HG03442 (cell line): Measurements from ENCODE around the gene WNT7B.

Source experiments
- ATAC-seq: cut with Tn5 transposase; IDR thresholded peaks from one replicate; pipeline ENCODE4 v1.9.1; 2021; ENCODE audit warnings: mild to moderate bottlenecking, moderate library complexity; ENCODE audit not compliant: unreplicated experiment

The WNT7B gene

GRCh38 chr22:45997077-45997776 lies 20.3 kb upstream of the WNT7B start:
- no peak for ATAC-seq

GRCh38 chr22:45996241-45997076 lies 19.5 kb upstream of the WNT7B start:
- no peak for ATAC-seq

DNA sequence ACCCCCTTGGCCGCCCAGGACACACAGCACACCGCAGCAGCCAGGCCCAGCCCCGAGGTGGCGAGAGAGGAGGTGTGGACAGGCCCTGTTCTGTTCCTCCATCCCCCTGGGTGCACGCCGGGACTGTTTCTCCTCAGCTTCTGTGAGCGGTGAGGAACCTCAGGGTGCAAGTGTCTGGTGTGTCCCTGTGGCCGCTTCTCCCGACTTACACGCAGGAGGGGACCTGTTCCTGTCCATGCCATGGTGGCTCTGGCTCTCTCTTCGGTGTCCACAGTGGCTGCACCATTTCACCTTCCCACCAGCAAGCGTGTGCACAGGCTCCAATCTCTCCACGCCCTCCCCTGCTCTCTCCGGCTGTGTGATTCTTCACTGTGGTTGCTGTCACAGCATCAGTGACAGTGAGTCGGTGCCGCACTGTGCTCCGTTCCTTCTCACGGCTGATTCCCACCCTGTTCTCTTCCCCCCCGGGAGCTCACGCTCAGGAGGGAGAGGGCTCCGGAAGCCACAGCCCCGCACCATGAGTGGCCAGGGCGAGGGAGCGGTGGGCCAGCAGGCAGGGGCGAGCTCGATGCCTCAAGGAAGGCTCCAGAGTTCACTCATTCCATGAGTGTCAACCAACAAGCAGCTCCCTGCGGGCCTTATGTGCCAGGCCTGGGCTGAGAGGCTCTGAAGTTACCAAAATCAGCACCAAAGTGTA lies 18.6 kb upstream of the WNT7B start:
- no peak for ATAC-seq

DNA sequence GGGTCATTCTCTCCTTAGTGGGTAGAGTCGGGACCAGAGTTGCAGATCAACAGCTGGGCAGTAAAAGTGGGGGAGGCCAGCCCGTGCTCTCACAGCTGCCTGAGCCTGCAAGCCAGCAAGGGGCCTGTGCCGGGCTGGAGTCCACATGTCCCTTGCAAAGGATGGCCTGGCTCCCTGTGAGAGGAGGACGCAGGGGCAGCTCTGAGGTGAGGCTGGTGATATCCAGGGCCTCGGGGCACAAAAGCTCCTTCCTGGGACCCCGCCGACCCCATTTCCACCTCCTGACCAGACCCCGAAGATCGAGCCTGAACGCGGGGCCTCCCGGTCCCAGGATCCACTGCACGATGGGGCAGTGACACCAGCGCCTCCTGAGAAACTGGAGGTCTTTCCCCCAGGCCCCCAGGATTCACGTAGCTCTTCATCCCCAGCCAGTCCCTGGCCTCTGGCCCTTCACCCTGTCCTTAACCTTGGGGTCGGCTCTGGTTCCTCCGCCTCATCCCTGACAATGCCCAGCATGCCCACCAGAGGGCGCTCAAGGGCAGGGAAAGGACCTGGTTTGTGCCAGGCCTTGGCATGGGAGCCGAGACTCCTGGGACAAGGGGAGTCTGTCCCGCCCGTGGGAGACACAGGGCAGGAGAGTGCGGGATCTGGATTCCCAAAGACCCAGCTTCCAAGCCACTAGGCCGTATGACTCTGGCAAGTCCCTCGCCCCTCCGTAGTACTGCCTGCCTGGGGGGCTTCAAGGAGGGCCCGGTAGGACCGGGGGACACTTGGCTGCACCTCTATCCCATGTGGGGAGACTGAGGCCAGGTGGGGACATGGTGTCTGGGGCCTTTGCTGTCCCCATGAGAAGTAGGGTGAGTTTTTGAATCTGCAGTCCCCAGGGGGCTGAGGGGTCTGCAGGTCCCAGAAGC lies 17.8 kb upstream of the WNT7B start:
- ATAC-seq, result no peak

- ATAC-seq, result no peak
These were observed 16.9 kb upstream of the WNT7B start for GRCh38 chr22:45993841-45994240.

DNA sequence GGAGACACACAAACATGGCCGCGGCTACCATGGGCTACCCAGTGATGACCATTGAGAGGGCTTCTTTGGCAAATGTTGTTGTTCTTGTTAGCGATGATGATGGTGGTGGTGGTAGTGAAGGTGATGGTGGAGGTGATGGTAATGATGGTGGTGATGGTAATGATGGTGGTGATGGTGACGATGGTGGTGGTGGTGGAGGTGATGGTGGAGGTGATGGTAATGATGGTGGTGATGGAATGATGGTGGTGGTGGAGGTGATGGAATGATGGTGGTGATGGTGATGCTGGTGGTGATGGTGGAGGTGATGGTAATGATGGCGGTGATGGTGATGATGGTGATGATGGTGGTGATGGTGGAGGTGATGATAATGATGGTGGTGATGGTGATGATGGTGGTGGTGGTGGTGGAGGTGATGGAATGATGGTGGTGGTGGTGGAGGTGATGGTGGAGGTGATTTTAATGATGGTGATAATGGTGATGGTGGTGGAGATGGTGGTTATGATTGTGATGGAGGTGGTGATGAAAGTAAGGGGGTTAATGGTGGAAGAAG lies 16.3 kb upstream of the WNT7B start:
- ATAC-seq, result no peak

DNA sequence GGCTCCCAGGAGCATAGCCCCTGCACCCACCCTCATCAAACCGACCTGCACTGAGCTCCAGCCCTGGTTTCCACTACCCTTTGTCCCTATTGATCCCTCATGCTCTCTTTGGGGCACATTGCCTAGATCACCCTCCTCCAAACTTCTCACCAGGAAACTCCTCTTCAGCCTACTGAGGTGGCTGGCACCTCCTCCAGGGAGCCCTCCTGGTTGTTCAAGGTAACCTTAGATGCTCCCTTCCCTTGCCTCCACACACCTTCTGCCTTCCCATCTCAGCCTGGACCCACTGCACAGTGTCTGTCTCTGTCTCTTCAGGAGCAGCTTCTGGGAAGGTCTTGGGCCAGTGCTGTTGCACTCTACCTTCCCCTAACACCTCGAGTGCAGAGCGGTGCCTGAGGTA lies 15.8 kb upstream of the WNT7B start:
- ATAC-seq, result no peak

DNA sequence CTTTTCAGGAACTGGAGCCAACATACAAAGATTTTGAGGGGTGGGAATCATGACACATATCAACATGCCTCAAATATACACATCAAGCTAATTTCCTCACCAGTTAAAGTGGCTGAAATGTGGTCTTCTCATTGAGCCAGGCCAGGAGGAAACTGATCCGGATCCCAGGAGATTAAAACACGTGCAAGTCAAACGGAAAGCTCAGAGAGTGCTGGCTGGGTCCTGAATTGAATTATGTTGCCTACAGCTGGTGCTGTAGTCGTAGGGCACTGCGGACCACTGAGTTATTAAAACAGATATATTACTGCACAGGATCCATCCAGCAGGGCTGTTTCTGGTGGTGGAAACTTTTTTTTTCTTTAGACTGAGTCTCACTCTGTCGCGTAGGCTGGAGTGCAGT lies 14.1 kb upstream of the WNT7B start:
- ATAC-seq, result no peak

- ATAC-seq, result no peak
These were observed 10.3 kb upstream of the WNT7B start for GRCh38 chr22:45987136-45987861.

DNA sequence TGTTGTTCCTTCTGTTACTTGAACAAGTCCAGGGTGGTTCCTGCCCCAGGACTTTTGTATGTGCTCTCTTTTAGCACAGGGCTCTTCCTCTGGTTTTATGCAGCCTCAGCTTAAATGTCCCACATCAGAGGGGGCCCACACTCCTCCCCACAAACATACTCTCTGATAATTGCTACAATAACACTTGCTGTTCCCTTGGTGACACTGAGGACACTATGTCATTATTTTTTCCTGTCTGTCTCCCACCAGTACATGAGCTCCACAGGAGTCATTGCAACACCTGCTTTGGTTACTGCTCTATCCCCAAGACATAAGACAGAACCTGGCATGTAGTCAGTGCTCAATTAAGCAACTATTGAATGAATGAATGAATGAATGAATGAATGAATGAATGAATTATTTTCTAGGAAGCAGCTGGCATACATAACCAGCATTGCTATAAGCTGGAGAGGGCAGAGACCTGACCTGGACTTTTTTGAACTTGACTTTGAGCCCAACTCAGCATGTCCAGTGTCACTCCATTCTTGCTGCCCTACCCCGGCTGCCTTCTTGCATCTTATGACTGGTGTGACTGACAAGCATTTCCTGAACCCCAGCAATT lies 7.5 kb upstream of the WNT7B start:
- no peak for ATAC-seq

DNA sequence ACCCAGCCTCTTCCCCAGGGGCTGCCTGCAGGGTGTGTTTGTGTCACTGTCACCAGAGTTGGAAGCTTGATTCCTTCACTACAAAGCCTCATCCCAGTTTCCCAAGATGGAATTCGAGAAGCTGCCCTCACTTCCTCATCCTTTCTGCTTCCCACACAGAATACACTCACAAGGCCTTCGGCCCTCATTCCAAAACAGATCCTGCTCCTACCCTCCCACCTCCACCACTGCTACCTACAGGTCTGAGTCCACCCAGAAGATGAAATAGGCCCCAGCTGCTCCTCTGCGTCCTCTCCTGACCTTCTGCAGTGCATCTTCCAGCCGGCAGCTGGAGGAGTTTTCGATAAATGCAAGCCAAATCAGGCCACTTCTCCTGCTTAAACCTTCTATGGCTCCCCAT lies 6.8 kb upstream of the WNT7B start:
- ATAC-seq, result no peak

DNA sequence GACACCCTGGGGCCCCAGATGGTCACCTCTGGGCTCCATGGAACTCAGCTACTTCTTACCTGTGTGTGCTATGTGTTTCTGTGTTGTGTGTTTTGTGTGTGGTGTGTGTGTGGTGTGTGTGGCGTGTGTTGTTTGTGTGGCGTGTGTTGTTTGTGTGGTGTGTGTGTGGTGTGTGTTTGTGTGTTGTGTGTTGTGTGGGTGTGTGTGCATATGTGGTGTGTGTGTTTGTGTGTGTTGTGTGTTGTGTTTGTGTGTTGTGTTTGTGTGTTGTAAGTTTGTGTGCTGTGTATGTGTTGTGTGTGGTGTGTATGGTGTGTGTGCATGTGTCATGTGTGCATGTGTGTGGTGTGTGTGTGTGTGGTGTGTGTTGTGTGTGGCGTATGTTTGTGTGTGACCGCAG lies 3.8 kb upstream of the WNT7B start:
- no peak for ATAC-seq

DNA sequence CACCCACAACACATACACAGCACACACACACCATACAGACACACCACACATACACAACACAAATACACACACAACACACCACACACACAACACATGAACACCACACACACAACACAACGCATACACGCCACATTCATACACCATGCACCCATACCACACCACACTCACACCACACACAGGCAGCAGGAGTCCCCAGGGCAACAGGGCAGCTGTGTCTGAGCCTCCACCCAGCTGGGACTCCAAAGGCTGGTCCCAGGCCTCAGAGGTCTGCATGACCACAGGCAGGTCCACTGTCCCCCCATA lies 3.3 kb upstream of the WNT7B start:
- ATAC-seq, result no peak

- ATAC-seq, result no peak
These were observed 1.3 kb upstream of the WNT7B start for GRCh38 chr22:45978275-45978713.

GRCh38 chr22:45977551-45978274 lies 751 bp upstream of the WNT7B start:
- ATAC-seq, result no peak

- ATAC-seq, result no peak
These were observed 534 bp downstream of the WNT7B start for GRCh38 chr22:45976254-45977002.

DNA sequence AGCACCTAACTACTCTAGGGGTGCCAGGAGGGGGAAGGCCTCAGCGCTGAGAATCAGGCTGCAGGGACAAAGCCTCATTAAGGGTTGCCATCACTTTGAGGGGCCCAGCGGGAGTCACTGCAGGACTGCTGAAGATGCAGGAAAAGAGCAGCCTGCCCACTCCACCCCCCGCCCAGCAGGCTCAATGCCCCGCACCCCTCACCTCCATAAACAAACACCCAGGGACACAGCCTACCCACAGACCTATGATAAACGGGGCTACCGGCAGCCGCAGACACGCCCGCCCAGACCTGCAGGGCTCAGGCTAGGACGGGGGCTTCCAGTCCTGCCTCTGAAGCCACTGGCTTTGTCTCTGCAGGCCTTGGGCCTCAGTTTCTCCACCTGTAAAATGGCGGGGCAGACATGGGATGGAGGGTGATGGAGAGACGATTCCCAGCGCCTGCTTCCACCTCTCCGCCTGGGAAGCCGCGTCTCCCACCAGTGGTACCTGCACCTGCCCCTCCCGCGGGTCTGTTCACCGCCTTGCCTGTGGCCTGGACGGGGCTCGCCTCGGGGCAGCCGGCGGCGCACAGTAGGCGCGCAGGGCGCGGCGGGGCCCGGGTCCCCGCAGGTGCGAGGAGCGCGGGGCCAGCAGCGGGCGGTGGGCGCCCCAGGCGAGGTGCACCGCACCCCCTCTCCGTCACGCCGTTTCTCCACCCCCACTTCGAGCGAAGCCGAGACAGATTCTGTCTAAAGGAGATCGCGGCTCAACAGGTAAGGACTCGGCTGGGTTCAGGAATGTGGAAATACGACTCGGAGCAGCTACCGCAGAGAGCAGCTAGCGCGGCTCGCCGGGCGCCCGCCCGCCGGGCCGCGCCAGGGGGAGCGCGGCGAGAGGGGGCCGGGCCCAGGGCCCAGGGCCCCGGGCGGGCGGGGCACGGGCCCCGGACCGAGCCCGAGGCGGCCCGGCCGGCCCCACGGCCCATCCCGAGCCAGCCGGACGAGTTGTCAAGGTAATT lies 1.5 kb downstream of the WNT7B start:
- no peak for ATAC-seq
